H9 (cell line): ENCODE measurements around the gene MMP17. TPM values are rescaled to one million over a fixed set of nuclear protein-coding genes. Genes with fewer than 3 reads are reported as not detected.
A peak's percentile ranks its signal among the peaks of the same experiment; 100 is the strongest.

Experiments
- DNase-seq: peaks from one replicate; pipeline ENCODE4 v3.0.0-alpha.2; 2017
- H2AFZ ChIP-seq: one replicate; pipeline ENCODE4 v1.6.1; 2013; ENCODE audit warnings: mild to moderate bottlenecking, low read length, control low read depth, moderate library complexity
- H2AK5ac ChIP-seq: 2 replicates; pipeline ENCODE4 v1.6.1; 2013; ENCODE audit warnings: low read length, control low read depth, mixed read lengths; ENCODE audit not compliant: insufficient read length
- H2BK120ac ChIP-seq: one replicate; pipeline ENCODE4 v1.6.1; 2013; ENCODE audit warnings: low read depth, mild to moderate bottlenecking, low read length, control low read depth, inconsistent platforms; ENCODE audit not compliant: poor library complexity, severe bottlenecking
- H2BK12ac ChIP-seq: 2 replicates; pipeline ENCODE4 v1.6.1; 2013; ENCODE audit warnings: low read length, control low read depth, mixed read lengths, low read depth; ENCODE audit not compliant: insufficient read length
- H2BK15ac ChIP-seq: 2 replicates; pipeline ENCODE4 v1.6.1; 2013; ENCODE audit warnings: low read depth, low read length, control low read depth
- H2BK20ac ChIP-seq: one replicate; pipeline ENCODE4 v1.6.1; 2013; ENCODE audit warnings: low read depth, mild to moderate bottlenecking, low read length, control low read depth, inconsistent platforms; ENCODE audit not compliant: poor library complexity, severe bottlenecking
- H2BK5ac ChIP-seq: 2 replicates; pipeline ENCODE4 v1.6.1; 2013; ENCODE audit warnings: low read length, control low read depth, mixed read lengths; ENCODE audit not compliant: insufficient read length
- H3K14ac ChIP-seq: 2 replicates; pipeline ENCODE4 v1.6.1; 2013; ENCODE audit warnings: low read length, control low read depth; ENCODE audit not compliant: insufficient read depth
- H3K18ac ChIP-seq: 2 replicates; pipeline ENCODE4 v1.6.1; 2013; ENCODE audit warnings: low read depth, mild to moderate bottlenecking, mixed read lengths, low read length, control low read depth; ENCODE audit not compliant: insufficient read length
- H3K23ac ChIP-seq: 2 replicates; pipeline ENCODE4 v1.6.1; 2013; ENCODE audit warnings: low read length, control low read depth, mixed read lengths, low read depth; ENCODE audit not compliant: insufficient read length
- H3K23me2 ChIP-seq: 2 replicates; pipeline ENCODE4 v1.6.1; 2013; ENCODE audit warnings: low read depth, mild to moderate bottlenecking, mixed read lengths, low read length, control low read depth; ENCODE audit not compliant: insufficient read length, poor library complexity, severe bottlenecking
- H3K27ac ChIP-seq: 2 replicates; pipeline ENCODE4 v1.5.1; 2013; ENCODE audit warnings: low read length, control low read depth, mixed read lengths, low read depth; ENCODE audit not compliant: insufficient read length
- H3K27me3 ChIP-seq: 2 replicates; pipeline ENCODE4 v1.6.1; 2013; ENCODE audit warnings: low read length, control low read depth, inconsistent platforms; ENCODE audit not compliant: insufficient read depth
- H3K4ac ChIP-seq: 2 replicates; pipeline ENCODE4 v1.6.1; 2013; ENCODE audit warnings: low read depth, mild to moderate bottlenecking, control low read depth, inconsistent platforms, low read length, moderate library complexity
- H3K4me1 ChIP-seq: 2 replicates; pipeline ENCODE4 v1.6.1; 2013; ENCODE audit warnings: low read length, control low read depth, inconsistent platforms; ENCODE audit not compliant: insufficient read depth
- H3K4me2 ChIP-seq: 2 replicates; pipeline ENCODE4 v1.6.1; 2013; ENCODE audit warnings: low read length, control low read depth, mixed read lengths; ENCODE audit not compliant: insufficient read length, insufficient read depth
- H3K56ac ChIP-seq: 2 replicates; pipeline ENCODE4 v1.6.1; 2013; ENCODE audit warnings: low read depth, mild to moderate bottlenecking, mixed read lengths, low read length, control low read depth; ENCODE audit not compliant: insufficient read length
- H3K79me1 ChIP-seq: 2 replicates; pipeline ENCODE4 v1.6.1; 2013; ENCODE audit warnings: low read depth, mild to moderate bottlenecking, moderate library complexity, low read length, control low read depth, inconsistent platforms; ENCODE audit not compliant: insufficient read depth, poor library complexity, severe bottlenecking
- H3K79me2 ChIP-seq: 2 replicates; pipeline ENCODE4 v1.6.1; 2013; ENCODE audit warnings: low read length, control low read depth, inconsistent platforms; ENCODE audit not compliant: insufficient read depth
- H3K9ac ChIP-seq: 2 replicates; pipeline ENCODE4 v1.6.1; 2013; ENCODE audit warnings: low read length, control low read depth, mixed read lengths; ENCODE audit not compliant: insufficient read length; ENCODE audit errors: extremely low read depth
- H3K9me3 ChIP-seq: one replicate; pipeline ENCODE4 v1.6.1; 2013; ENCODE audit warnings: low read depth, low read length, inconsistent platforms; ENCODE audit not compliant: control insufficient read depth
- H3T11ph ChIP-seq: one replicate; pipeline ENCODE4 v1.6.1; 2013; ENCODE audit warnings: mild to moderate bottlenecking, low read length, control low read depth, inconsistent platforms
- H4K20me1 ChIP-seq: one replicate; pipeline ENCODE4 v1.6.1; 2013; ENCODE audit not compliant: control insufficient read depth, insufficient read length, insufficient read depth
- H4K5ac ChIP-seq: 2 replicates; pipeline ENCODE4 v1.6.1; 2013; ENCODE audit warnings: low read depth, mild to moderate bottlenecking, mixed read lengths, low read length, control low read depth; ENCODE audit not compliant: insufficient read length
- H4K8ac ChIP-seq: replicated peaks from 2 replicates; pipeline ENCODE4 v1.6.1; 2013; ENCODE audit warnings: low read length, control low read depth, mixed read lengths, low read depth; ENCODE audit not compliant: insufficient read length
- H4K91ac ChIP-seq: 2 replicates; pipeline ENCODE4 v1.6.1; 2013; ENCODE audit warnings: low read depth, mild to moderate bottlenecking, moderate library complexity, mixed read lengths, low read length, control low read depth; ENCODE audit not compliant: insufficient read length
- H3K27ac Mint-ChIP-seq, 3 experiments: 2 replicates in 2 of 3; 3 replicates in 1 of 3; pipeline ENCODE4 v1.8.0; 2020 to 2021; ENCODE audit warnings: mixed read lengths in 3 of 3, mild to moderate bottlenecking in 1 of 3, moderate library complexity in 1 of 3
- H3K27me3 Mint-ChIP-seq: 2 replicates; pipeline ENCODE4 v1.8.0; 2021; ENCODE audit warnings: low read depth, mild to moderate bottlenecking, moderate library complexity, mixed read lengths
- H3K36me3 Mint-ChIP-seq, 3 experiments: 2 replicates in 2 of 3; 3 replicates in 1 of 3; pipeline ENCODE4 v1.8.0; 2020 to 2021; ENCODE audit warnings: low read depth in 3 of 3, mixed read lengths in 3 of 3; ENCODE audit not compliant: insufficient read depth in 1 of 3
- H3K4me1 Mint-ChIP-seq, 2 experiments: 2 replicates each; pipeline ENCODE4 v1.8.0; 2020; ENCODE audit warnings: mixed read lengths in 2 of 2
- H3K4me3 Mint-ChIP-seq, 2 experiments: 2 replicates in 1 of 2; 3 replicates in 1 of 2; pipeline ENCODE4 v1.8.0; 2020 to 2021; ENCODE audit warnings: mild to moderate bottlenecking in 2 of 2, mixed read lengths in 2 of 2, moderate library complexity in 1 of 2
- H3K9me3 Mint-ChIP-seq, 2 experiments: 2 replicates in 1 of 2; 3 replicates in 1 of 2; pipeline ENCODE4 v1.8.0; 2020; ENCODE audit warnings: mild to moderate bottlenecking in 2 of 2, mixed read lengths in 2 of 2, moderate library complexity in 1 of 2
- WGBS: extraction: QIAGEN DNeasy Blood & Tissue Kit; methylation state at CpG from one replicate; pipeline ENCODE4 v1.1.7; 2013; ENCODE audit warnings: missing lambda C conversion rate, low lambda C conversion rate, mixed read lengths; ENCODE audit not compliant: insufficient read length; ENCODE audit errors: extremely low coverage; 5-methylcytosine and 5-hydroxymethylcytosine counted together
- total RNA-seq: library from RNA; stranded (reverse); gene quantifications from 2 replicates; pipeline ENCODE4 v1.2.1, GENCODE V29; 2021
- TF ChIP-seq, protein P1 (sequence below): fragments of 200-600 bp; sonication (generic); conservative IDR thresholded peaks from 3 replicates; pipeline ENCODE4 v1.8.0; 2021; ENCODE audit warnings: antibody characterized with exemption, mild to moderate bottlenecking

MMP17 gene
- total RNA-seq, 1 experiment from 2014 or later, result 14.8 TPM

- Histone ChIP-seq H4K5ac (no peak overlapping the region), H3K56ac (no peak overlapping the region), H3T11ph (no peak overlapping the region), H3K27me3 (no peaks in the 10 kb centered on the region), H3K23ac (no peak overlapping the region), H2BK12ac (no peak overlapping the region), H3K18ac (no peak overlapping the region), H2AFZ (no peak overlapping the region), H4K91ac (no peak overlapping the region), H3K4me2 (no peak overlapping the region), H3K23me2 (no peaks in the 10 kb centered on the region), H3K14ac (no peak overlapping the region), H2BK5ac (no peak overlapping the region), H2BK15ac (no peak overlapping the region), H4K8ac (no peak overlapping the region), H3K4ac (no peak overlapping the region), H2BK20ac (no peak overlapping the region), H3K27ac (no peak overlapping the region), H4K20me1 (no peaks in the 10 kb centered on the region), H3K9me3 (no peaks in the 10 kb centered on the region), H2BK120ac (no peak overlapping the region), H3K9ac (no peak overlapping the region), H3K79me1 (no peaks in the 10 kb centered on the region), H3K79me2 (no peaks in the 10 kb centered on the region), H3K4me1 (peaks cover 6% of the 10 kb centered on the region; the same call in 1 of the 2 replicates), H2AK5ac (no peak overlapping the region)
- H3K27ac Mint-ChIP-seq, result peak overlapping the region in 1 of 3 experiments; percentile 89; a peak in 2 of 7 replicates
- H3K27me3 Mint-ChIP-seq, result no peaks in the 10 kb centered on the region
- H3K9me3 Mint-ChIP-seq, result 0 out of 5 replicates have a peak, but pooled peaks cover 0 to 4% of the 10 kb centered on the region in 2 experiments
- H3K4me3 Mint-ChIP-seq, result no peak overlapping the region
- H3K4me1 Mint-ChIP-seq, result peaks cover 28 to 30% of the 10 kb centered on the region in 2 experiments
- TF ChIP-seq, protein P1, sequence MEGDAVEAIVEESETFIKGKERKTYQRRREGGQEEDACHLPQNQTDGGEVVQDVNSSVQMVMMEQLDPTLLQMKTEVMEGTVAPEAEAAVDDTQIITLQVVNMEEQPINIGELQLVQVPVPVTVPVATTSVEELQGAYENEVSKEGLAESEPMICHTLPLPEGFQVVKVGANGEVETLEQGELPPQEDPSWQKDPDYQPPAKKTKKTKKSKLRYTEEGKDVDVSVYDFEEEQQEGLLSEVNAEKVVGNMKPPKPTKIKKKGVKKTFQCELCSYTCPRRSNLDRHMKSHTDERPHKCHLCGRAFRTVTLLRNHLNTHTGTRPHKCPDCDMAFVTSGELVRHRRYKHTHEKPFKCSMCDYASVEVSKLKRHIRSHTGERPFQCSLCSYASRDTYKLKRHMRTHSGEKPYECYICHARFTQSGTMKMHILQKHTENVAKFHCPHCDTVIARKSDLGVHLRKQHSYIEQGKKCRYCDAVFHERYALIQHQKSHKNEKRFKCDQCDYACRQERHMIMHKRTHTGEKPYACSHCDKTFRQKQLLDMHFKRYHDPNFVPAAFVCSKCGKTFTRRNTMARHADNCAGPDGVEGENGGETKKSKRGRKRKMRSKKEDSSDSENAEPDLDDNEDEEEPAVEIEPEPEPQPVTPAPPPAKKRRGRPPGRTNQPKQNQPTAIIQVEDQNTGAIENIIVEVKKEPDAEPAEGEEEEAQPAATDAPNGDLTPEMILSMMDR, result no peak
- WGBS, result no CpG with 5 or more reads among the region's 11 CpGs
- peaks cover 38 to 68% (median 51%) of the 10 kb centered on the region in 3 experiments for H3K36me3 Mint-ChIP-seq
- no peak for DNase-seq
These were observed 40.1 kb upstream of the MMP17 start for GRCh38 chr12:131788070-131788469.
